Inferior parietal cortex (tissue), 1 donor: ENCODE data around the gene LTO1.

Source experiments
- DNase-seq: peaks from one replicate; pipeline ENCODE4 v3.0.0-alpha.2; 2016; ENCODE audit errors: extremely low spot score

The LTO1 gene

DNA sequence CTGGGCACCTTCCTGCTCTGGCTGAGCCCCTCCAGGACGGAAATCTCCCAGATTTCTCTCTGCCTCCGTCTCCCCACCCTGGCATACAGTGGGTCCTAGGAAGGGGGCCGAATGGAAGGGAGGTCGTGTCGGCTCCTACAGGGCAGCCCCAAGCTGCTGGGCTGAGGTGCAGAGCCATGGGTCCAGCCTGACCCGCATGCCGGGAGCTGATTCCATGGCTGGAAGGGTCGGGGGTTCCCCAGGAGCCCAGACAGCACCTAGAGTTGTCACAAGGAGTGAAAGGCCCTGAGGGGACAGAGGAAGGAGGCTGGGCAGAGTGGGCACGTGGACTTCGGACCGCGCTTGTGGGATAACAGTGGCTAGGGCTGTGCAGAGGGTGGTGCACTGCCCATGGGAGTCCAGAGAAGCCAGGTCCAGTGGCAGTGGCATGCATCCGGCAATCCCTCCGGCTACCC lies 17.7 kb downstream of the LTO1 start:
- DNase-seq = no peak

DNA sequence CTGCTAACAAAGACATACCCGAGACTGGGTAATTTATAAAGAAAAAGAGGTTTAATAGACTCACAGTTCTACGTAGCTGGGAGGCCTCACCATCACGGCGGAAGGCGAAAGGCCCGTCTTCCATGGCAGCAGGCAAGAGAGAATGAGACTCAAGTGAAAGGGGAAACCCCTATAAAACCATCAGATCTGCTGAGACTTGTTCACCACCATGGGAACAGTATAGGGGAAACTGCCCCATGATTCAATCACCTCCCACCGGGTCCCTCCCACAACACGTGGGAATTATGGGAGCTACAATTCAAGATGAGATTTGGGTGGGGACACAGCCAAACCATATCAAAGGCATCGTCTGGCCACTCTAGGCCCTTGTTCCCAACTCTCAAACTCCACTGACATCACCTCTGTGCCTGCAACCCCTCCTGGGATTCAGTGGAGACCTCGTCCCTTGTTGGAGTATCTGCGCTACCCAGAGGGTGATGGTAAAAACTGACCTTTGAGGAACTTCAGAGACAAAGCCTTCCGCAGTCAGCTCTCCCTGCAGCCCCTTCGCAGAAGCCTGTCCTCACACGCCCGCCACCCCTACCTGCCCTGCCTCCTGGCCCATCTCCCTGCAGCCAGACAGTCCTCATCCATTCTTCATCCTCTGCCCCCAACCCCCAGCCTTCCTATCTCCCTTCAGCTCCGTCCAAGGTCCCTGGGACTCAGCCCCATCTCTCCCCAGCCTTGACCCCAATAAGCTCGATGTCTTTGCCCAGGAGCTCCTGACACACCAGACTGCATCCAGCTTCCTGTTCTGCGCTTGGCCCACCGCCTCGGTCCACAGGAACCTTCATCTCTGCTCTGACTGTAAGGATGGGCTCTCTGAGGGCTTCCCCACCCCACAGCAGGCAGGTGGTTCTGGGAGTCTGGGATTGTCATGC lies 18.4 kb downstream of the LTO1 start:
- no peak for DNase-seq

DNA sequence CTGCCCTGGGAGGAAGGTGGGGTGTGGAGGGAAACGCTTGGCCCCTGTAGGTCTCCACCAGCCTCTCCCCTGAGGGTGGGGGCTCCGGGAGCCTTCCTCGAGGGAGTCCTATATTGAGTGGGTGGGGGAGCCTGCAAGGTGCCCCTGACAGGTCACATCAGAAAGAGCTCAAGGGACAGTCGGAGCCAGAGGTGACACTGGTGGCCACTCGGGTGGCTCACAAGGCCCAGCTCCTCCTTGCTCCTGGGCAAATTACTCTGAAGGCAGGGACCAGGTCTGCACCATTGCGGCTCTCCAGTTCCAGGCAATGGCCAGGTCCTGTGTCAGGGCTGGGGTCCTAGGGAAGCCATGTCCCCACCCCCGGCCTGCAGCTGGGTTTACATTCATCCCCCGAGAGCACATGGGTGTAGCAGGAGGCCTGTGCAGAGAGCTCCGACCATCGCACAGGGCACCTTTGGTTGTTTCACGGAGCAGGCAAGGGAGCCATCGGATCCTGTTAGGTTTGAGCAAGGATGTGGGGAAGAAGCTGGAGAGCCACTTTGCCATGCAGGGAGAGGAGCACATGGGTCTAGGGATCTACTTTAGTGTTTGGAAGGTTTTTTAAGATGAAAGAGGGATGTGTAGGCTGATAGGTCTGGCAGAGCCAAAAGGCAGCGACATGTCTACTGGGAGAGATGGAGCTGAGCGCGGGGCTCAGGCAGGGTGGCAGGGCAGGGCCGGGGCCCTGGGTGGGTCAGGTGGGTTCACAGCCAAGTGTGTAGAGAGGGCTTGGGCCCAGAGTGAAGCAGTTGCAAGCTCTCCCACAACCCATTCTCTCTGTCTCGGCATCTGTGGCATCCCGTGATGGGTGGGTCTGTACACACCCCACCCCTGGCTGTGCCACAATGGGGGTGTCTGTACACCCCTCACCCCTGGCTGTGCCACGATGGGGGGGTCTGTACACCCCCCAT lies 19.4 kb downstream of the LTO1 start:
- no peak for DNase-seq

DNA sequence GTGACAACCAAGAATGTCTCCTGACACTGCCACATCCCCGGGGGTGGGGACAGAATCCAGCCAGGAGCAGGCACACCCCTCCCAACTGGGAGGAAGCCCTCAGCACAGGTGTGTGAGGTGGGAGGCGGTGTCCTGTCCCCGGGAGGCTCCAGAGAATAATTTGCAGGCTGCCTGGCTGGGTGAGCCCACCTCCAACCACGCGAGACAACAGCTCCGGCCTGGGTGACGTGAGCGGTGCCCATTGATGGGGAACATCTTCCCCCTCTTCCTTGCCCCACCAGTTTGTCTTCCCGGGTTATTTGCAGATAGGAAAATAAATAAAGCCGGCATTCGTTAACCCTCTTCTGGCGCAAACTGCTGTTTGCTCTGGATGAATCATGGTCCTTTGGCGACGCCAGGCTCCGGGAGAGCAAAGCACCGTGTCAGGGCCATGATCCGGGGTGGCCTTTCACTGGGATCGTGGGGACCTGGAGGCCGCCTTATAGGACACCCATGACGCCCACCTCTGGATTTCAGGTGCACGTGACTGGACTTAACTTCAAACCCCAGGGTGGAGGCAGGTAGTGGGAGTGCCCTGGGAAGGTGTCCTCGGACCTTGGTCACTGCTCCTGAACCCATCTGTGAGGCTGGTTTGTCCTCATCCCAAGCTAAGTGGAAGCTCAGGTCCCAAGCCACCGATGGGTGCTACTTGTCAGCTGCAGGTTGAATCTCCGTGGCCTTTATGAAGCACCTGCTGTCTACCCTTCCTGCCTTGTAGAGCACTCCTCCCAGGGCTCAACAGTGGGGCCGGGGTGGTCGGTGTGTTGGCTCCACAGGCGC lies 20.3 kb downstream of the LTO1 start:
- DNase-seq = no peak

DNA sequence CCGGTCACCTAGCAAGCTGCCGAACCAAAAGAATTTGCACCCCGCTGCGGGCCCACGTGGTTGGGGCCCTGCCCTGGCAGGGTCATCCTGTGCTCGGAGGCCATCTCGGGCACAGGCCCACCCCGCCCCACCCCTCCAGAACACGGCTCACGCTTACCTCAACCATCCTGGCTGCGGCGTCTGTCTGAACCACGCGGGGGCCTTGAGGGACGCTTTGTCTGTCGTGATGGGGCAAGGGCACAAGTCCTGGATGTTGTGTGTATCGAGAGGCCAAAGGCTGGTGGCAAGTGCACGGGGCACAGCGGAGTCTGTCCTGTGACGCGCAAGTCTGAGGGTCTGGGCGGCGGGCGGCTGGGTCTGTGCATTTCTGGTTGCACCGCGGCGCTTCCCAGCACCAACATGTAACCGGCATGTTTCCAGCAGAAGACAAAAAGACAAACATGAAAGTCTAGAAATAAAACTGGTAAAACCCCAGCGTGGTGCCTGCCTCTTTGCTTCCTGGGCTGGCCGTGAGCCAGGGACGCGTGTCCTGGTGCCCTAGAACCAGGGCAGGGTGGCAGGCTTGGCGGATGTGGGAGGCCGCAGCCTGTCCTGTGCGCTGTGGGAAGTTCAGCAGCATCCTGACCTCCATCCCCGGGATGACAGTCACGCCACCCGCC lies 21.0 kb downstream of the LTO1 start:
- no peak for DNase-seq

DNA sequence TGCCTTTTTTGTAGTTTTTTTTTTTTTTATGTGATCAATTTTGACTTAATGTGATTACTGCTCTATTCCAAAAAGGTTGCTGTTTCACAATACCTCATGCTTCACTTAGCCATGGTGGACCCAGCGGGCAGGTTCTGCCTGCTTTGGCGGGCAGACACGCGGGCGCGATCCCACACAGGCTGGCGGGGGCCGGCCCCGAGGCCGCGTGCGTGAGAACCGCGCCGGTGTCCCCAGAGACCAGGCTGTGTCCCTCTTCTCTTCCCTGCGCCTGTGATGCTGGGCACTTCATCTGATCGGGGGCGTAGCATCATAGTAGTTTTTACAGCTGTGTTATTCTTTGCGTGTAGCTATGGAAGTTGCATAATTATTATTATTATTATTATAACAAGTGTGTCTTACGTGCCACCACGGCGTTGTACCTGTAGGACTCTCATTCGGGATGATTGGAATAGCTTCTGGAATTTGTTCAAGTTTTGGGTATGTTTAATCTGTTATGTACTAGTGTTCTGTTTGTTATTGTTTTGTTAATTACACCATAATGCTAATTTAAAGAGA lies 21.7 kb downstream of the LTO1 start:
- DNase-seq = no peak

DNA sequence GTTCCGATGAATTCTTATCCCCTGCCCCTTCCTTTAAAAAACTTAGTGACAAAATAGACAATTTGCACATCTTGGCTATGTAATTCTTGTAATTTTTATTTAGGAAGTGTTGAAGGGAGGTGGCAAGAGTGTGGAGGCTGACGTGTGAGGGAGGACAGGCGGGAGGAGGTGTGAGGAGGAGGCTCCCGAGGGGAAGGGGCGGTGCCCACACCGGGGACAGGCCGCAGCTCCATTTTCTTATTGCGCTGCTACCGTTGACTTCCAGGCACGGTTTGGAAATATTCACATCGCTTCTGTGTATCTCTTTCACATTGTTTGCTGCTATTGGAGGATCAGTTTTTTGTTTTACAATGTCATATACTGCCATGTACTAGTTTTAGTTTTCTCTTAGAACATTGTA lies 22.2 kb downstream of the LTO1 start:
- DNase-seq = no peak

DNA sequence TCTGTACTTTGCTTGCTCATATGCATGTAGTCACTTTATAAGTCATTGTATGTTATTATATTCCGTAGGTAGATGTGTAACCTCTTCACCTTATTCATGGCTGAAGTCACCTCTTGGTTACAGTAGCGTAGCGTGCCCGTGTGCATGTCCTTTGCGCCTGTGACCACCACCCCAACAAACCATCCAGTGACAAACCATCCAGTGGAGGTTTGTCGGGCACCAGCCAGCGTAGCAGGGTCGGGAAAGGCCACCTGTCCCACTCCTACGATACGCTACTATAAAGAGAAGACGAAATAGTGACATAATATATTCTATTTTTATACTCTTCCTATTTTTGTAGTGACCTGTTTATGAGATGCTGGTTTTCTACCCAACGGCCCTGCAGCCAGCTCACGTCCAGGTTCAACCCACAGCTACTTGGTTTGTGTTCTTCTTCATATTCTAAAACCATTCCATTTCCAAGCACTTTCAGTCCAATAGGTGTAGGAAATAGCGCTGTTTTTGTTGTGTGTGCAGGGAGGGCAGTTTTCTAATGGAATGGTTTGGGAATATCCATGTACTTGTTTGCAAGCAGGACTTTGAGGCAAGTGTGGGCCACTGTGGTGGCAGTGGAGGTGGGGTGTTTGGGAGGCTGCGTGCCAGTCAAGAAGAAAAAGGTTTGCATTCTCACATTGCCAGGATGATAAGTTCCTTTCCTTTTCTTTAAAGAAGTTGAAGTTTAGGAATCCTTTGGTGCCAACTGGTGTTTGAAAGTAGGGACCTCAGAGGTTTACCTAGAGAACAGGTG lies 23.1 kb downstream of the LTO1 start:
- no peak for DNase-seq

DNA sequence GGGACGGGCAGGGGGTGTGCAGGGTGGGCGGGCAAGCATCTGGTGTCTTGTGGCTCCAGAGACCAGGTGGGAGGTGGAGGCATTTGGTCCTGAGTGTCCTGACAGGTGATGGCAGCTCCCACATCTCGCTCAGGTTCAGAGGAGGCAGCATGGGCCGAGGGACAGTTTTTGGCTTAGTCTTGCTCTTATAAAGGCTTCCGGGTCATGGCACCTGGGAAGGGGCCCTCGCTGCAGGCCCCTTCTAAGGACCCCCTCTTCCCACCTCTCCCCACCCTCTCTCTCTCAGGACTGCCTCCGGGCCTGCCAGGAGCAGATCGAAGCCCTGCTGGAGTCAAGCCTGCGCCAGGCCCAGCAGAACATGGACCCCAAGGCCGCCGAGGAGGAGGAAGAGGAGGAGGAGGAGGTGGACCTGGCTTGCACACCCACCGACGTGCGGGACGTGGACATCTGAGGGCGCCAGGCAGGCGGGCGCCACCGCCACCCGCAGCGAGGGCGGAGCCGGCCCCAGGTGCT lies 24.3 kb downstream of the LTO1 start:
- no peak for DNase-seq

DNA sequence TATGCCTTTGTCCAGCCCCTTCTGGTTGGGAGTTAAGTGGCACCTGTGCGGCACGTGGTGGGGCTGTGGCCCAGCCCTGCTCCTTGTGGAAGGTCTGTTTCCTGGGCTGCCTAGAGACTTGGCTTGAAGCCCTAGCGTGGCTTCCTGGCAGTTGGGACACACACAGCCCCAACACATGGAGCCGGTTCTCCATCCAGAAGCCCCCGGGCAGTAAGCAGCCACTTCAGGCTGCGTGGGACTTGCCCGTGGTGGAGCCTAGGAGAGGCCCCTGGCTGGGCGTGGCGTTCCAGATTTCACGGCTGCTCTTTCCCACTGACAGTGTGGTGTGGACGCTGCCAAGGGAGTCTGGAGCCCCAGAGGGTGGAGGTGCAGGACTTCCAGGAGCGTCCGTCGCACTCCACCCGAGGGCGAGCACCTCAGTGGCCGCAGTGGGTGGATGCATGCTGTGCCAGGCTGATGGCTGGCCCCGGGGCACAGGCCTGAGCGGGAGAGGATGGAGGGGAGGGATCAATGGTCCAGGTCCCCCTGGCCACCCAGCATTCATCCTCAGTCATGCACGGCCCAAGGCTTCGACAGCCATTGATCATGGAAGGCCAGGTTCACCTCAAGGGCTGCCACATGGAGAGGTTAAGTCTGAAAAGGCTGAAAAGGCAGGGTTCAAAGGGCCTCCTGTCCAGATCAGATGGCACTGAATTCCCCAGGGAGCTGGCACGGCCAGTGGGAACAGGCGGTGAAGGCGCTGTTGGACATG lies 24.9 kb downstream of the LTO1 start:
- no peak for DNase-seq

DNA sequence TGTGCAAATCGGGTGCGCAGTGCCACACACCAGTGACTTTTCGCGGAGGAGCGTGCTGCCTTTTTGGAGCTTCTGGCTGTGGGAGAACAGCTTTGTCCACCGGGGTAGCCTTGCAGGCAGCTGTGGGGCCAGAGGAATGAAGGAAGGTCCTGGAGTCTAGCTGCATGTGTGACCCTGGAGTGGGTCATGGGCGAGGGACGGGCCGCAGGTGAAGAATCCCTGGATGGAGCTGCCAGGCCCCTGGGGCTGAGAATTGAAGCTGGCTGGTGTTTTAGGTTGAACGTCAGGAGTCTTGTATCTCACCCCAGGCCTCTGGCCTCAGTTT lies 25.6 kb downstream of the LTO1 start:
- no peak for DNase-seq

DNA sequence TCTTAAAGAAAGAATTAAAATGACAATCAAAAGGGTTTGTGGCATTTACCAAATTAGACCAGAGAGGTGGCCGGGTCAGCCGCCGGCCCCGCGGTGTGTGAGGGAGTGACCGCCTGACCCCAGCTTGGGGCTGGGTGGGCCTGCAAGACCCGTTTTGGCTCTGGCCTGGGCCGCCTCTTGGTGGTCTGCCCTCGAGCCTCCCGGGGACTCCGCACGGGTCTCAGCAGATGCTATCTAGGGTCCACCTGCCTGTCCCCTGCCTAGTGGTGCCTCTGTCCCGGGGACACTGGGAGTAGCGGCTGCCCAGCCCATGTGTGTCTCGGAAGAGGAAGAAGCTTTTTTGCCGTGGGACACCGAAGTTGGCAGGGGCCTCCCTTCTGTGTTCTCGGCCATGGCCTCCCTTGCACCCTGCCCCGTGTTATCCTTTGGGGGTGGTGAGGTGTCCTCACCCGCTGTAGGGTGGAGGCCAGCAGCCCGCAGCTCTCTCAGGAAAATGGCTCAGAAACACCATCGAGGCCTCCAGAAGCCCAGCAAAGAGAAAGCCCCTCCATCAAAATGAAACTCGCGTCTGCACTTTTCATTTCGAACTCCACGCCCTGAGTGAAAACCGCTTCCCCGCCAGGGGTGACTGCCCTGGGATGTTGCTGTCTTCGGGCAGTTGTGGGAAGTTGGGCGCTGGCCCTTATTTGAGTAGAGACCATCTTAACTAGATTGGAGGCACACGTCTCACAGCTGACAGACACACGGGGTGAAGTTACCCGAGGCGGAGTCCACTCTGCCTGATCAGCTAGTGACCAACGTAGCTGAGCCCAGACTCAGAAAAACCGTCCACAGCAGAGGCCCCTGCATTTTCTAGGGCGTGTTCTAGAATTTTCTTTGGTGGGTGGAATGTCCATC lies 26.2 kb downstream of the LTO1 start:
- no peak for DNase-seq

DNA sequence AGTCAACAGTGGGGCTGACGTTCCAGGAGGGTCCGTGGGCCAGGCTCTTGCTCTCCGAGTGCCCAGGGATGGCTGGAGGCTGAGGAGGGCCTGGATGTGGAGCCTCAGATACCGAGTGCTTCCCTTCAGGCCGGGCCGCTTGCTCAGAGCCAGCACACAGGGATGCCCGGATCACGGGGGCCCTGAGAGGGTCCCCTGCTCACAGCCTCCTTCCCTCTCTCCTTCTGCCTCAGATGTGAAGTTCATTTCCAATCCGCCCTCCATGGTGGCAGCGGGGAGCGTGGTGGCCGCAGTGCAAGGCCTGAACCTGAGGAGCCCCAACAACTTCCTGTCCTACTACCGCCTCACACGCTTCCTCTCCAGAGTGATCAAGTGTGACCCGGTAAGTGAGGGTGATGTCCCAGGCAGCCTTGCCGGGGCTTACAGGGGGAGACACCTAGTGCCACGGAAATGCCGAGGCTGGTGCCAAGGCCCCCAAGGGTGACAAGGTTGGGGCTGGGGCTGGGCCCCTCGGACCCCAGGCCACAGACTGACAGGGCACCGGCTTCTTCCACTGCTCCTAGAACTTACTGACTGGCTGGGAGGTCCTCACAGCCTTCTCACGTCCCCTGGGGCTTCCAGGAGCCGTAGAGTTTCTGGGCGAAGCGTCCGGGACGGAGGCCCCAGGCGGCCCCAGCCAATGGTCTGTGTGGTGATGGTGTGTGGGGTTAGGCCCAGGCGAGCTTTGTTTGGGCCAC lies 27.2 kb downstream of the LTO1 start:
- DNase-seq = no peak

DNA sequence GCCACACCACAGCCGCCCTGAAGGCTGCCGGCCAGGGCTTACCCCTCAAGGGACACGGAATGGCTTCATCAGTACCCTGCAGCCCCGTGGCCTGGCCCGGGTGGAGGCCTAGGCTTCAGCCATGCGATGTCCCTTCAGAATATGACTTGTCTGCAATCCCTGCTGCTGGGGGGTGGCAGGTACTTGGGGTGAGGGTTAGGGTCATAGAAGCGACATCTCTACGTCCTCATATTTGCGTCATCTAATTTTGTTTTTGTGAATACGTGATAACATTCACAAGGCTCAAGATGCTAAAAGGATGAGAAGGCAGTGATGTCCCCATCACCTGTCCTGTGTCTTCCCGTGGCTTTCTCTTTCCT lies 27.8 kb downstream of the LTO1 start:
- no peak for DNase-seq

DNA sequence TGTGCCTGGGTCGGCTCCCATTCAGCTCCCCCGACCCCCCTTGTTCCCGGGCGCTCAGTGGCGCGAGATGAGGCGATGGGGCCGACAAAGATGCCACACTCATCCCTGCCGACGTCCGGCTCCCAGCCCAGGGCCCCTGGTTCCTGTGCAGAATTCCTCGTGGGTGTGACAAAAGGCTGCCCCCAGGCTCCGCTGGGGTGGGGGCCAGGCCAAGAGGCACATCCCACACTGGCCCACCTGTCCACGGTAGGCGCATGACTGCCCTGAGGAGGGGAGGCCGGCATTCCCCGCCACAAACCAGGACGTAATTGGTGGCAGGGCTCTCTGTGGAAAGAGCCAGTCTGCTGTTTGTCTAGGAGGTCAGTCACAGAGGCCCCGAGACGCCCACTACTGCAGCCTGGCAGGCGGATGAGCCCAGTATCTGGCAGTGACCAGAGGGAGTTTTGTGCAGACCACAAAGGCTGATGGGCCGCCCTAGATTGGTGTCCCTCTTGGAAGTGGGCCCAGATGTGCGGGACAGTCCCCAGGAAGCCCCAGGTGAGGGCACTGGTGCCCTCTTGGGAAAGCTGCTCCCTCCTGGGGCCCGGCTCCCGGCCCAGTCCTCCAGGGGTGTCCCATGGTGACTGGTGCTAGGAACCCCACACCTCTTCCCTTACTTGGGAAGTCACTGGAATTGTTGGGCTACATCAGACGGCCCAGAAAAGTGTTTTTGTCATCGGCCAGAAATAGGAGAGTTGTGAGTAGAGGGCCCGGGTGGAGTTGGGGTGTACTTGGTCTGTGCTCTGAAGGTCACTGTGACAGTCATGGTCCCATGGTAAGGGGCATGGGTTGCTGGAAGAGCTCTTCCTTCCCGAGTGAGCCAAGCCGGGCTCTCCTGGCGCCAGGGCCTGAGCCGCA lies 28.4 kb downstream of the LTO1 start:
- no peak for DNase-seq

DNA sequence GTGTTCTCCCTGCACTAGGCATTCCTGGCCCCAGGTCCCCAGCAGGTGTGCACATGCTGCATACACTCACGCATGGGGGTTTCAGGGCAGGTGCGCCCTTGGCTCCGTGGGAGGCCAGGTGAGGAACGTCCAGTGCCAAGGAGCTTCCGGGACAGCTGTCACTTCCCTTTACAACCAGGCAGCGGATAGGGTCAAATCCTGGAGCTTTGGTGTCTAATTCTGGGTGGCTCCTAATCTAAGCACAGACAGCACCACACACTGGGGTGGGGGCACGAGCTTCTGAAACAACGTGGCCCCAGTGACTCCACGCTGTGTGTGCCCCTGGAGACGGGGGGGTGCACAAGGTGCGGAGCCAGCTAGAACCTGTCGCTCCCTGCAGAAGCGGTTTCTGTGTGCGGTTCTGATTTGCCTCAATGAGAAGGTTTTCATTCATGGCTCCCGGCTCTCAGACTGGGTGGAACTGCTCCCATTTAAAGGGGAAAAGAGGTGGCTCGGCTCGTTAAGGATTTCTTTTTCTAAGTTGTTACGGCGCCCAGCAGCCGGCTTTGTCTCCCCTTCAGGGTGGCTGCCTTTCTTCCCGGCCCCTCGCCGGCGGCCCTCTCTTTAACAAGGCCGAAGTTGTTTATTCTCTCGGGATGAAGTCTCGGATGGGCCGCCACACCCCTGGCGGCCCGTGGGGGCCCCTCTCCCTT lies 29.2 kb downstream of the LTO1 start:
- DNase-seq = no peak
